ENCODE data around the gene FANK1. TPM values are rescaled to one million over a fixed set of nuclear protein-coding genes. Genes with fewer than 3 reads are reported as not detected.
"Not testable (repeated sequence)": the region's sequence is repeated elsewhere in the genome, so short reads cannot be mapped to it uniquely, and the experiment has no call there.

FANK1 gene
- polyA plus RNA-seq, 1 donor from 2014 or later: 3.1 TPM

DNA sequence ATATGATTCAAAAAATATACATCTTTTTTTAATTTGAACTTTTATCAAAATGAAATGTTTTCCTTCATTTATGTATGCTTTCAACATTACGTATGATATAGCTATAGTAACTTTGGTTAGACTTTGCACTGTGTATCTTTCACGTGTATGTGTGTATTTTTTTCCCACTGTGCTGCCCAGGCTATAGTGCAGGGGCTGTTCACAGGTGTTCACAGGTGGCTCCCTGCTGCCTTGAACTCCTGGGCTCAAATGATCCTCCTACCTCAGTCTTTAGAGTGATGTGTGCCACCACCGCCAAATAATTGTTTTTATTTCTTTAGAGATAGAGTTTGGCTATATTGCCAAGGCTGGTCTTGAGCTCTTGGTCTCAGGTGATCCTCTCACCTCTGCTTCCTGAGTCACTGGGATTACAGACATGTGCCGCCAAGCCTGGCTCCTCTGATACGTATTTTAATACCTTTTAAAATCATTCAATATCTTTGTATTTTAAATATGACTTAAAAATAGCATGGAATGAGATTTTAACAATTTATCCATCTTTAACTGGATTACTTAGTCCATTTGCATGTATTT lies 29.0 kb downstream of the FANK1 start:
- Histone ChIP-seq H3K27ac (ENCODE audit: low read length) (no peak overlapping the region), H3K27me3 (ENCODE audit: insufficient read depth, low read depth, low read length) (no peaks in the 10 kb centered on the region), H3K79me2 (replicated peaks; ENCODE audit: insufficient read depth, low read length) (no peaks in the 10 kb centered on the region), H2AFZ (ENCODE audit: low read depth, low read length) (no peak overlapping the region), H4K20me1 (ENCODE audit: insufficient read depth) (no peaks in the 10 kb centered on the region), H3K4me2 (ENCODE audit: low read length) (no peak overlapping the region), H3F3A (ENCODE audit: insufficient read depth, low read length, poor library complexity, severe bottlenecking) (no peaks in the 10 kb centered on the region), H3K36me3 (ENCODE audit: insufficient read depth, low read length) (no peaks in the 10 kb centered on the region), H3K4me3 (ENCODE audit: low read length) (no peak overlapping the region), H3K9me2 (ENCODE audit: insufficient read depth, low read length) (no peaks in the 10 kb centered on the region), H3K9me3 (ENCODE audit: low read length) (no peaks in the 10 kb centered on the region), H3K9ac (ENCODE audit: low read length) (no peak overlapping the region)
- TF ChIP-seq RAD21 (conservative IDR thresholded peaks at IDR 0.05) (no peak), POLR2AphosphoS5 (IDR thresholded peaks at IDR 0.05) (no peak), TAF1 (IDR thresholded peaks at IDR 0.05; ENCODE audit: low read depth) (no peak), EP300 (conservative IDR thresholded peaks at IDR 0.05; ENCODE audit: poor library complexity, severe bottlenecking) (no peak), SMC3 (conservative IDR thresholded peaks at IDR 0.05; ENCODE audit: poor library complexity) (no peak), MXI1 (conservative IDR thresholded peaks at IDR 0.05; ENCODE audit: poor library complexity, severe bottlenecking) (no peak), EZH2 (IDR thresholded peaks at IDR 0.05; ENCODE audit: borderline replicate concordance, insufficient read depth, low read length, poor library complexity, severe bottlenecking) (no peak)
- TF ChIP-seq, protein P1, sequence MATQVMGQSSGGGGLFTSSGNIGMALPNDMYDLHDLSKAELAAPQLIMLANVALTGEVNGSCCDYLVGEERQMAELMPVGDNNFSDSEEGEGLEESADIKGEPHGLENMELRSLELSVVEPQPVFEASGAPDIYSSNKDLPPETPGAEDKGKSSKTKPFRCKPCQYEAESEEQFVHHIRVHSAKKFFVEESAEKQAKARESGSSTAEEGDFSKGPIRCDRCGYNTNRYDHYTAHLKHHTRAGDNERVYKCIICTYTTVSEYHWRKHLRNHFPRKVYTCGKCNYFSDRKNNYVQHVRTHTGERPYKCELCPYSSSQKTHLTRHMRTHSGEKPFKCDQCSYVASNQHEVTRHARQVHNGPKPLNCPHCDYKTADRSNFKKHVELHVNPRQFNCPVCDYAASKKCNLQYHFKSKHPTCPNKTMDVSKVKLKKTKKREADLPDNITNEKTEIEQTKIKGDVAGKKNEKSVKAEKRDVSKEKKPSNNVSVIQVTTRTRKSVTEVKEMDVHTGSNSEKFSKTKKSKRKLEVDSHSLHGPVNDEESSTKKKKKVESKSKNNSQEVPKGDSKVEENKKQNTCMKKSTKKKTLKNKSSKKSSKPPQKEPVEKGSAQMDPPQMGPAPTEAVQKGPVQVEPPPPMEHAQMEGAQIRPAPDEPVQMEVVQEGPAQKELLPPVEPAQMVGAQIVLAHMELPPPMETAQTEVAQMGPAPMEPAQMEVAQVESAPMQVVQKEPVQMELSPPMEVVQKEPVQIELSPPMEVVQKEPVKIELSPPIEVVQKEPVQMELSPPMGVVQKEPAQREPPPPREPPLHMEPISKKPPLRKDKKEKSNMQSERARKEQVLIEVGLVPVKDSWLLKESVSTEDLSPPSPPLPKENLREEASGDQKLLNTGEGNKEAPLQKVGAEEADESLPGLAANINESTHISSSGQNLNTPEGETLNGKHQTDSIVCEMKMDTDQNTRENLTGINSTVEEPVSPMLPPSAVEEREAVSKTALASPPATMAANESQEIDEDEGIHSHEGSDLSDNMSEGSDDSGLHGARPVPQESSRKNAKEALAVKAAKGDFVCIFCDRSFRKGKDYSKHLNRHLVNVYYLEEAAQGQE (IDR thresholded peaks at IDR 0.05; ENCODE audit: borderline replicate concordance): no peak
- TF ChIP-seq, protein P2, sequence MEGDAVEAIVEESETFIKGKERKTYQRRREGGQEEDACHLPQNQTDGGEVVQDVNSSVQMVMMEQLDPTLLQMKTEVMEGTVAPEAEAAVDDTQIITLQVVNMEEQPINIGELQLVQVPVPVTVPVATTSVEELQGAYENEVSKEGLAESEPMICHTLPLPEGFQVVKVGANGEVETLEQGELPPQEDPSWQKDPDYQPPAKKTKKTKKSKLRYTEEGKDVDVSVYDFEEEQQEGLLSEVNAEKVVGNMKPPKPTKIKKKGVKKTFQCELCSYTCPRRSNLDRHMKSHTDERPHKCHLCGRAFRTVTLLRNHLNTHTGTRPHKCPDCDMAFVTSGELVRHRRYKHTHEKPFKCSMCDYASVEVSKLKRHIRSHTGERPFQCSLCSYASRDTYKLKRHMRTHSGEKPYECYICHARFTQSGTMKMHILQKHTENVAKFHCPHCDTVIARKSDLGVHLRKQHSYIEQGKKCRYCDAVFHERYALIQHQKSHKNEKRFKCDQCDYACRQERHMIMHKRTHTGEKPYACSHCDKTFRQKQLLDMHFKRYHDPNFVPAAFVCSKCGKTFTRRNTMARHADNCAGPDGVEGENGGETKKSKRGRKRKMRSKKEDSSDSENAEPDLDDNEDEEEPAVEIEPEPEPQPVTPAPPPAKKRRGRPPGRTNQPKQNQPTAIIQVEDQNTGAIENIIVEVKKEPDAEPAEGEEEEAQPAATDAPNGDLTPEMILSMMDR (IDR thresholded peaks at IDR 0.05; ENCODE audit: poor library complexity, severe bottlenecking): no peak

DNA sequence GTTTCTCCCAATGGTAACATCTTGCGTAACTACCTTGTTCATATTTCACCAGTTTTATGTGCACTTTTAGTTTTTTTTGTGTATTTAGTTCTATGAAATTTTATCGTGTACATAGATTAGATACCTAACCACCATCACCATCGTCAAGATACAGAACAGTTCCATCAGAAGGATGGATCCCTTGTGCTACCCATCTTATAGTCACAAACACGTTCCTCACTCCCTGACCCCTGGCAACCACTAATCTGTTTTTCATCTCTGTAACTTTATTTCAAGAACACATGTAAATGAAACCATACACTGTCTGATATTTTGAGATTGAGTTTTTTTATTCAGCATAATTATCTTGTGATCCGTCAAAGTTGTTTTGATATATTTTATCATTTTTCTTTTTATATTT lies 29.9 kb downstream of the FANK1 start:
- Histone ChIP-seq H3F3A (ENCODE audit: insufficient read depth, low read length, poor library complexity, severe bottlenecking) (no peaks in the 10 kb centered on the region), H3K79me2 (replicated peaks; ENCODE audit: insufficient read depth, low read length) (no peaks in the 10 kb centered on the region), H3K27me3 (ENCODE audit: insufficient read depth, low read depth, low read length) (no peaks in the 10 kb centered on the region), H3K4me2 (ENCODE audit: low read length) (no peak overlapping the region), H3K4me3 (ENCODE audit: low read length) (no peak overlapping the region), H3K9me2 (ENCODE audit: insufficient read depth, low read length) (no peaks in the 10 kb centered on the region), H2AFZ (ENCODE audit: low read depth, low read length) (no peak overlapping the region), H3K9me3 (ENCODE audit: low read length) (no peaks in the 10 kb centered on the region), H4K20me1 (ENCODE audit: insufficient read depth) (no peaks in the 10 kb centered on the region), H3K27ac (ENCODE audit: low read length) (no peak overlapping the region), H3K36me3 (ENCODE audit: insufficient read depth, low read length) (no peaks in the 10 kb centered on the region), H3K9ac (ENCODE audit: low read length) (no peak overlapping the region)
- TF ChIP-seq POLR2AphosphoS5 (IDR thresholded peaks at IDR 0.05): no peak
- no peak for TF ChIP-seq RAD21 (conservative IDR thresholded peaks at IDR 0.05)
- TF ChIP-seq, protein P1 (IDR thresholded peaks at IDR 0.05; ENCODE audit: borderline replicate concordance): no peak
- TF ChIP-seq EZH2 (IDR thresholded peaks at IDR 0.05; ENCODE audit: borderline replicate concordance, insufficient read depth, low read length, poor library complexity, severe bottlenecking): no peak

DNA sequence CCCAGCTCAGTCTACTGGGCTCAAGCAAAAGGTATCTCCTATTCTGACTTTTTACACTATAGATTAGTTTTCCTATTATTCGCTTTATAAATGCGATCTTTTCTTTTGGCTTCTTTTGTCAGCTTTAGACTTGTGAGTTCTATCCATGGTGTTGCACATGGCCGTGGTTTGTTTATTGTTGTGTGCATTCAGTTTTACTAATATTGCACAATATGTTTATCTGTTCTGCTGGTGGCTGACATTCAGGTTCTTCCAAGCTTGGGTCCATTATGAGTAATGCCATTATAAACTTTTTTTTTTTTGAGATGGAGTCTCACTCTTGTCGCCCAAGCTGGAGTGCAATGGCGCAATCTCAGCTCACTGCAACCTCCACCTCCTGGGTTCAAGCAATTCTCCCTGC lies 30.9 kb downstream of the FANK1 start:
- H3K79me2 ChIP-seq (replicated peaks; ENCODE audit: insufficient read depth, low read length); H3K4me2 ChIP-seq (ENCODE audit: low read length); H3F3A ChIP-seq (ENCODE audit: insufficient read depth, low read length, poor library complexity, severe bottlenecking); H3K9ac ChIP-seq (ENCODE audit: low read length); H3K4me3 ChIP-seq (ENCODE audit: low read length); H3K27ac ChIP-seq (ENCODE audit: low read length); H3K9me2 ChIP-seq (ENCODE audit: insufficient read depth, low read length); H3K27me3 ChIP-seq (ENCODE audit: insufficient read depth, low read depth, low read length); H4K20me1 ChIP-seq (ENCODE audit: insufficient read depth); H3K36me3 ChIP-seq (ENCODE audit: insufficient read depth, low read length); H2AFZ ChIP-seq (ENCODE audit: low read depth, low read length); H3K9me3 ChIP-seq (ENCODE audit: low read length): not testable (repeated sequence)

All from neural cell (in vitro differentiated cells).